Chondrocyte (in vitro differentiated cells): ENCODE measurements around the gene UCK1. TPM values are rescaled to one million over a fixed set of nuclear protein-coding genes. Genes with fewer than 3 reads are reported as not detected.

ENCODE experiments used
- DNase-seq: peaks from one replicate; pipeline ENCODE4 v3.0.0; 2021; ENCODE audit warnings: mixed read lengths, low spot score
- H3K27ac Mint-ChIP-seq: one replicate; pipeline ENCODE4 v1.8.0; 2021; ENCODE audit warnings: mild to moderate bottlenecking, moderate library complexity, mixed read lengths; ENCODE audit not compliant: unreplicated experiment
- H3K27me3 Mint-ChIP-seq: 2 replicates; pipeline ENCODE4 v1.8.0; 2021; ENCODE audit warnings: low read depth, mixed read lengths
- H3K36me3 Mint-ChIP-seq: 2 replicates; pipeline ENCODE4 v1.8.0; 2021; ENCODE audit warnings: low read depth, mixed read lengths
- H3K4me1 Mint-ChIP-seq: 2 replicates; pipeline ENCODE4 v1.8.0; 2021; ENCODE audit warnings: low read depth, mild to moderate bottlenecking, mixed read lengths
- H3K4me3 Mint-ChIP-seq: one replicate; pipeline ENCODE4 v1.8.0; 2021; ENCODE audit warnings: mild to moderate bottlenecking, moderate library complexity, mixed read lengths; ENCODE audit not compliant: unreplicated experiment
- H3K9me3 Mint-ChIP-seq: 2 replicates; pipeline ENCODE4 v1.8.0; 2021; ENCODE audit warnings: low read depth, mixed read lengths
- total RNA-seq: library from RNA; stranded (reverse); gene quantifications from 3 replicates; pipeline ENCODE4 v1.2.1, GENCODE V29; 2021
- TF ChIP-seq, protein P1 (sequence below): fragments of 200-600 bp; sonication (generic); IDR thresholded peaks from 2 replicates; pipeline ENCODE4 v1.5.0; 2021; ENCODE audit warnings: antibody characterized with exemption, mild to moderate bottlenecking, moderate library complexity

The UCK1 gene
- total RNA-seq, 1 donor from 2014 or later: 18.3 TPM

DNA sequence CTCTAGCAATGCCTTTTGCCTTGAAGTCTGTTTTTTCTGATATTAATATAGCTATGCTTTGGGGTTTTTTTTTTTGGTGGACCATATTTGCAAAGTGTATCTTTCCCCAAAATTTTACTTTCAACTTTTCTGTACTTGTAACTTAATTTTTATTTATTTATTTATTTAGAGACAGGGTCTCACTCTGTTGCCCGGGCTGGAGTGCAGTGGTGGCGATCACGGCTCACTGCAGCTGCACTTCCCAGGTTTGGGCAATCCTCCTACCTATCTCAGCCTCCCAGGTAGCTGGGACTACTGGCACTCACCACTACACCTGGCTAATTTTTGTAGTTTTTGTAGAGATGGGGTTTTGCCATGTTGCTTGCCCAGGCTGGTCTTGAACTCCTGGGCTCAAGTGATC, 35.1 kb upstream of the UCK1 start:
- peaks cover 8% of the 10 kb centered on the region for H3K4me1 Mint-ChIP-seq
- TF ChIP-seq, protein P1, sequence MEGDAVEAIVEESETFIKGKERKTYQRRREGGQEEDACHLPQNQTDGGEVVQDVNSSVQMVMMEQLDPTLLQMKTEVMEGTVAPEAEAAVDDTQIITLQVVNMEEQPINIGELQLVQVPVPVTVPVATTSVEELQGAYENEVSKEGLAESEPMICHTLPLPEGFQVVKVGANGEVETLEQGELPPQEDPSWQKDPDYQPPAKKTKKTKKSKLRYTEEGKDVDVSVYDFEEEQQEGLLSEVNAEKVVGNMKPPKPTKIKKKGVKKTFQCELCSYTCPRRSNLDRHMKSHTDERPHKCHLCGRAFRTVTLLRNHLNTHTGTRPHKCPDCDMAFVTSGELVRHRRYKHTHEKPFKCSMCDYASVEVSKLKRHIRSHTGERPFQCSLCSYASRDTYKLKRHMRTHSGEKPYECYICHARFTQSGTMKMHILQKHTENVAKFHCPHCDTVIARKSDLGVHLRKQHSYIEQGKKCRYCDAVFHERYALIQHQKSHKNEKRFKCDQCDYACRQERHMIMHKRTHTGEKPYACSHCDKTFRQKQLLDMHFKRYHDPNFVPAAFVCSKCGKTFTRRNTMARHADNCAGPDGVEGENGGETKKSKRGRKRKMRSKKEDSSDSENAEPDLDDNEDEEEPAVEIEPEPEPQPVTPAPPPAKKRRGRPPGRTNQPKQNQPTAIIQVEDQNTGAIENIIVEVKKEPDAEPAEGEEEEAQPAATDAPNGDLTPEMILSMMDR: no peak

DNA sequence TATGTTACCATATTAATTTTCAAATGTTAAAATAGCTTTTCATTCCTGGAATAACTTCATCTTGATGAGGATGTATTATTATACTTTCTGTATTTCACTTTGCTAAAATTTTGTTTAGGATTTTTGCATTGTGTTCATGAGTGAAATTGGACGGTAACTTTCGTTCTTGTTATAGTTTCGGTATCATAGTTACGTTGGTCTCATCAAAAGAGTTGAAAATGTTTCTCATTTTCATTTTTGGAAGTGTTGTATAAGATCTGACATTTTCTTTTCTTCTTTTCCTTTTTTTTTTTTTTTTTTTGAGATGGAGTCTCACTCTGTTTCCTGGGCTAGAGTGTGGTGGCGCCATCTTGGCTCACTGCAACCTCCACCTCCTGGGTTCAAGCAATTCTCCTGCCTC, 34.3 kb upstream of the UCK1 start:
- Mint-ChIP-seq H3K9me3 (peaks cover 7% of the 10 kb centered on the region), H3K4me1 (peaks cover 8% of the 10 kb centered on the region), H3K27ac (no peak overlapping the region), H3K4me3 (no peak overlapping the region), H3K36me3 (peaks cover 7% of the 10 kb centered on the region), H3K27me3 (no peaks in the 10 kb centered on the region)
- TF ChIP-seq, protein P1: no peak
- DNase-seq: no peak

More for the DNA sequence above, 35.1 kb upstream of the UCK1 start:
- Mint-ChIP-seq H3K27ac (no peak overlapping the region), H3K9me3 (peaks cover 4% of the 10 kb centered on the region), H3K27me3 (no peaks in the 10 kb centered on the region), H3K36me3 (peaks cover 6% of the 10 kb centered on the region), H3K4me3 (no peak overlapping the region)
- no peak for DNase-seq

DNA sequence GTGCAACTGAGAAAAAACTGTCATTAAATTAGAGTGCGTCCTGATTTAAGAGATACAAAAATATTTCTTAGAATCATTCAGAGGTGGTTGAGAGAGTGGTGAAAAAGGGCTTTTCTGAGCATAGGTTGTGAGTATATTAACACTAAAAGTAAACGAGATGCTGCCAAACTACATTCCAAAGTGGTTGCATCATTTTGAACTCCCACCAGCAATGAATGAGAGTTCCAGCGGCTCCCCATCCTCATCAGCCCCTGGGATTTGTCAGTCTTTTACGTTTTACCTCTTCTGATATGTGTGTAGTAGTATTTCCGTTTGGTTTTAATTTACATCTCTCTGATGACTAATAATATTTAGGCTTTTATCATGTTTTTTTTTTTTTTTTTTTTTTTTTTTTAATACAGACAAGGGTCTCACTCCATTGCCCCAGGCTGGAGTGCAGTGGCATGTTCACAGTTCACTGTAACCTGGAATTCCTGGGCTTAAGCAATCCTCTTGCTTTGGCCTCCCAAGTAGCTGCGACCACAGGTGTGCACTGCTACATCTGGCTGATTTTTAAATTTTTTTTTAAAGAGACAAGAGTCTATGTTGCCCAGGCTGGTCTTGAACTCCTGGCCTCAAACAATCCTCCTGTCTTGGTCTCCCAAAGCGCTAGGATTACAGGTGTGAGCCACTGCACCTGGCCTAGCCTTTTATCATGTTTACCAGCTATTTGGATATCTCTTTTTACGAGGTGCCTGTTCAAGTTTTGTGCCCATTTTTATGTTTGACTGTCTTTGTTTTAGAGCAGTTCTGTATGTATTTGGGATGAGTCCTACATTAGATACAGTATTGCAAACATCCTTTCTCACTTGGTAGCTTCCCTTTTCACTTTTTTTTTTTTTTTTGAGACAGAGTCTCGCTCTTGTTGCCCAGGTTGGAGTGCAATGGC, 31.2 kb upstream of the UCK1 start:
- TF ChIP-seq, protein P1: no peak
- Mint-ChIP-seq H3K27ac (no peak overlapping the region), H3K4me3 (no peak overlapping the region), H3K36me3 (peaks cover 4% of the 10 kb centered on the region), H3K27me3 (no peaks in the 10 kb centered on the region), H3K9me3 (peaks cover 10% of the 10 kb centered on the region), H3K4me1 (peaks cover 8% of the 10 kb centered on the region)
- no peak for DNase-seq

DNA sequence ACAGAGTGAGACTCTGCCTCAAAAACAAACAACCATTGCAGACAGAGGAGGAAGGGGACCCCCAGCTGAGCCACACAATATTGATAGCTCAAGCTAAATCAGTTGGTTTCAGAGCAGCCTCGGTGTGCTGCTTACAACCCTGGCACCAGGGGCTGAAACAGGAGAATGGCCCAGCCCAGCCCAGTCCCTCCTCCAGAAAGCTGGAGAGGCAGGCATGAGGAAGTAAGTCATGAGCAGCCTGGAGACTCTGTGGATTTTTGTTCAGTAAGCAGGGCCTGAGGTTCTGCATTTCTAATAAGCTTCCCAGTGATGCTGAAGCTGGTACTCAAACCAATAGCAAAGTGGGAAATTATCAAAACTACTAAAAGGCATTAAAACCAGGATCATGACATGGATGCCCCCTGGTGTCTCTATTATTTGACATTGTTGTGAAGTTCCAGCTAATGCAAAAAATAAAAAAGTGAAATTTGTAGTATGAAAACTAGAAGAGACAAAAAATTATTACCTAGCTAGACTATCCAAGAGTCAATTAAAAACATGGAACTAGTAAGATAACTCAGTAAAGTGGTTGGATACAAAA, 28.4 kb upstream of the UCK1 start:
- no peak overlapping the region for H3K27ac Mint-ChIP-seq
- peaks cover 13% of the 10 kb centered on the region for H3K4me1 Mint-ChIP-seq
- no peak overlapping the region for H3K4me3 Mint-ChIP-seq
- peaks cover 4% of the 10 kb centered on the region for H3K36me3 Mint-ChIP-seq
- DNase-seq: no peak
- H3K9me3 Mint-ChIP-seq: peaks cover 10% of the 10 kb centered on the region
- TF ChIP-seq, protein P1: peak; percentile 20
- H3K27me3 Mint-ChIP-seq: peaks cover 13% of the 10 kb centered on the region

DNA sequence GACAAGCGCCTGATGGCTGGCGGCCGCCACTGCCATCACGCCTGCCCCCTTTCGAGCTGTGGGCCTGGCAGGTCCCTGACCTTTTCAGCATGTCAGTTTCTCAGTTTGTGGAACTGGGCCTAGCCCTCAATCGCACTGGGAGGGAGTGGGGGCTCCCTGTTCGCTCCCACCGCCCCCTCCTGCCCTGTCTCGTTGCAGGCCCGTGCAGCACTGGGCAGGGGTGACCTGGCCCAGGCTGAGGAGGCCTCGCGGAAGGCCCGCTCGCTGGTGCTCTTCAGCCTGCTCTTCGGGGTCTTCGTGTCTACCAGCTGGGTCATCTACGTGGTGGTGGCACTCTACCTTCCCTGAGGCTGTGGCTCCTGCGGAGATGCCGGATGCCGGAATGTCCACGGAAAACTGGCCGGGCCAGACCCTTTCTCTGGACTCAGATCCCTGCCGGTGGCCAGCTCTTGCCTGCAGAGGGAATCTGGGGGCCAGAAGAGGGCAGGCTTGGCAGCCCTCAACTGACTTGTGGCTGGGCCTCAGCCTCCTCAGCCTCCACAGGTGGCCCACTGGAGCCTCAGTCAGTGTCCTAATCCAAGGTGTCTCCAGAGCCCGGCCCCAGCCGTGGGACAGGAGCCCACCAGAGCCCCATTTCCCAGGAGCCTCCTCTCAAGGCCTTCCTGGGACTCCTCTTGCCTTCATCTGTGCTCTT, 26.9 kb upstream of the UCK1 start:
- peaks cover 13% of the 10 kb centered on the region for H3K4me1 Mint-ChIP-seq
- TF ChIP-seq, protein P1: no peak
- peaks cover 4% of the 10 kb centered on the region for H3K36me3 Mint-ChIP-seq
- DNase-seq: no peak
- H3K27me3 Mint-ChIP-seq: peaks cover 13% of the 10 kb centered on the region
- H3K27ac Mint-ChIP-seq: no peak overlapping the region
- no peak overlapping the region for H3K4me3 Mint-ChIP-seq
- peaks cover 10% of the 10 kb centered on the region for H3K9me3 Mint-ChIP-seq
